NB4 (cell line): Measurements from ENCODE around the gene PF4V1.

ENCODE experiments used
- DNase-seq: peaks from one replicate; pipeline ENCODE4 v3.0.0; 2010; ENCODE audit warnings: low read depth
- H3K4me3 ChIP-seq: one replicate; pipeline ENCODE4 v1.5.1; 2011; ENCODE audit warnings: mild to moderate bottlenecking, low read depth, low read length, moderate library complexity
- MAX ChIP-seq: IDR thresholded peaks from 2 replicates; pipeline ENCODE4 v1.6.1; 2011; ENCODE audit warnings: low read depth, low read length
- MYC ChIP-seq: IDR thresholded peaks from 2 replicates; pipeline ENCODE4 v1.6.1; 2011; ENCODE audit warnings: low read depth, low read length
- POLR2A ChIP-seq: IDR thresholded peaks from 2 replicates; pipeline ENCODE4 v1.6.1; 2011; ENCODE audit warnings: mild to moderate bottlenecking; ENCODE audit not compliant: insufficient read length; ENCODE audit errors: extremely low read depth

PF4V1 gene

GRCh38 chr4:73902817-73903547 is 49.9 kb downstream of the PF4V1 start:
- DNase-seq = no peak
- no peak overlapping the region for H3K4me3 ChIP-seq
- TF ChIP-seq MAX (no peak), MYC (no peak), POLR2A (no peak)
